Stimulated activated CD8-positive, alpha-beta memory T cell treated with anti-CD3 and anti-CD28 coated beads, Interleukin-2, amount 100 ng/mL, for 1 hour (primary cell): ENCODE results near the gene GFM1.

Experiments used
- DNase-seq, 2 donors: peaks; one replicate each; pipeline ENCODE4 v3.0.0-alpha.2; 2020; ENCODE audit warnings: low read depth in 2 of 2

The GFM1 gene

GRCh38 chr3:158727206-158728060 lies 83.1 kb downstream of the GFM1 start:
- DNase-seq: no peak

- DNase-seq: no peak
Measured at GRCh38 chr3:158728061-158728377, 83.7 kb downstream of the GFM1 start.

GRCh38 chr3:158728851-158729250 lies 84.5 kb downstream of the GFM1 start:
- DNase-seq: no peak

- DNase-seq: no peak
Measured at GRCh38 chr3:158731486-158731885, 87.2 kb downstream of the GFM1 start.

- DNase-seq: no peak
Measured at GRCh38 chr3:158731938-158732855, 87.9 kb downstream of the GFM1 start, which contains the start of gene RARRES1. Gene RARRES1 (minus strand): TSS chr3:158732457. CDS start chr3:158732415, 42 bp downstream.

- no peak for DNase-seq
Measured at GRCh38 chr3:158732856-158733200, 88.5 kb downstream of the GFM1 start.

GRCh38 chr3:158733656-158734055 lies 89.3 kb downstream of the GFM1 start:
- no peak for DNase-seq

- DNase-seq: no peak
Measured at GRCh38 chr3:158735296-158736033, 91.1 kb downstream of the GFM1 start.

GRCh38 chr3:158737410-158737809 lies 93.1 kb downstream of the GFM1 start:
- DNase-seq: no peak

GRCh38 chr3:158737976-158738615 lies 93.8 kb downstream of the GFM1 start:
- DNase-seq: no peak

GRCh38 chr3:158738653-158739052 lies 94.3 kb downstream of the GFM1 start:
- DNase-seq: no peak

GRCh38 chr3:158739078-158739477 lies 94.8 kb downstream of the GFM1 start:
- no peak for DNase-seq

- DNase-seq: no peak
Measured at GRCh38 chr3:158739661-158740060, 95.3 kb downstream of the GFM1 start.
